HG02623 (cell line): ENCODE measurements around the gene NUMA1.

Source experiments
- ATAC-seq: cut with Tn5 transposase; IDR thresholded peaks from one replicate; pipeline ENCODE4 v1.9.1; 2021; ENCODE audit warnings: moderate library complexity; ENCODE audit not compliant: unreplicated experiment

NUMA1 gene

GRCh38 chr11:72002841-72003775, 77.2 kb downstream of the NUMA1 start:
- ATAC-seq = no peak

GRCh38 chr11:72001834-72002591, 78.3 kb downstream of the NUMA1 start:
- ATAC-seq = no peak

GRCh38 chr11:72001285-72001684, 79.1 kb downstream of the NUMA1 start:
- no peak for ATAC-seq

- no peak for ATAC-seq
Observed at GRCh38 chr11:72000202-72000867, 80.0 kb downstream of the NUMA1 start.

GRCh38 chr11:71999798-72000197, 80.5 kb downstream of the NUMA1 start:
- no peak for ATAC-seq

- ATAC-seq = no peak
Observed at GRCh38 chr11:71999362-71999761, 81.0 kb downstream of the NUMA1 start.

GRCh38 chr11:71998649-71999310, 81.6 kb downstream of the NUMA1 start, which contains the start of gene IL18BP:
TSS of gene IL18BP (plus strand) at chr11:71998909. CDS start at chr11:71999985, 1,076 bp downstream.
- ATAC-seq = no peak

GRCh38 chr11:71998061-71998460, 82.3 kb downstream of the NUMA1 start:
- ATAC-seq = no peak

GRCh38 chr11:71997594-71997993, 82.7 kb downstream of the NUMA1 start:
- no peak for ATAC-seq

- ATAC-seq = no peak
Observed at GRCh38 chr11:71996946-71997345, 83.4 kb downstream of the NUMA1 start.

- no peak for ATAC-seq
Observed at GRCh38 chr11:71996517-71996916, 83.8 kb downstream of the NUMA1 start.

GRCh38 chr11:71995726-71996291, 84.5 kb downstream of the NUMA1 start:
- ATAC-seq = no peak

- ATAC-seq = no peak
Observed at GRCh38 chr11:71994786-71995185, 85.6 kb downstream of the NUMA1 start.

- no peak for ATAC-seq
Observed at GRCh38 chr11:71992136-71992730, 88.1 kb downstream of the NUMA1 start.

GRCh38 chr11:71991494-71991893, 88.8 kb downstream of the NUMA1 start:
- peak; percentile 62 for ATAC-seq

GRCh38 chr11:71990701-71991100, 89.6 kb downstream of the NUMA1 start:
- no peak for ATAC-seq

- ATAC-seq = no peak
Observed at GRCh38 chr11:71988050-71988449, 92.3 kb downstream of the NUMA1 start.

GRCh38 chr11:71987521-71987920, 92.8 kb downstream of the NUMA1 start:
- no peak for ATAC-seq

- no peak for ATAC-seq
Observed at GRCh38 chr11:71986131-71986530, 94.2 kb downstream of the NUMA1 start.

- no peak for ATAC-seq
Observed at GRCh38 chr11:71979602-71980001, 100.7 kb downstream of the NUMA1 start.
